CD14-positive monocyte (primary cell): Measurements from ENCODE around the gene ACAP3. TPM values are rescaled to one million over a fixed set of nuclear protein-coding genes. Genes with fewer than 3 reads are reported as not detected.

Source experiments
- DNase-seq, 3 donors: peaks; one replicate each; pipeline ENCODE4 v3.0.0-alpha.2; 2011 to 2022
- H2AFZ ChIP-seq: 2 replicates; pipeline ENCODE4 v1.6.0; 2012; ENCODE audit warnings: mild to moderate bottlenecking, low read depth, low read length, inconsistent platforms; ENCODE audit not compliant: insufficient read depth, poor library complexity, severe bottlenecking
- H3K27ac ChIP-seq, 2 donors: 1 replicate in 1 of 2; 2 replicates in 1 of 2; pipeline ENCODE4 v1.5.1; 2012 to 2013; ENCODE audit warnings: low read length in 2 of 2, control low read depth in 1 of 2, inconsistent platforms in 1 of 2, low read depth in 1 of 2, mild to moderate bottlenecking in 1 of 2
- H3K27me3 ChIP-seq, 2 donors: one replicate each; pipeline versions ENCODE4 v1.6.0 to v1.6.1; 2011 to 2013; ENCODE audit warnings: low read length in 2 of 2; ENCODE audit not compliant: control insufficient read depth in 2 of 2, insufficient read depth in 2 of 2
- H3K36me3 ChIP-seq, 2 donors: replicated peaks in 1 of 2; 1 replicate in 1 of 2; 2 replicates in 1 of 2; pipeline versions ENCODE4 v1.5.1 to v1.6.1; 2012 to 2013; ENCODE audit warnings: low read length in 2 of 2, control low read depth in 1 of 2, inconsistent platforms in 1 of 2, mild to moderate bottlenecking in 1 of 2; ENCODE audit not compliant: insufficient read depth in 2 of 2, control insufficient read depth in 1 of 2
- H3K4me1 ChIP-seq, 2 donors: 1 replicate in 1 of 2; 2 replicates in 1 of 2; pipeline versions ENCODE4 v1.5.1 to v1.6.1; 2012 to 2013; ENCODE audit warnings: low read length in 2 of 2, control low read depth in 1 of 2, inconsistent platforms in 1 of 2, mild to moderate bottlenecking in 1 of 2, moderate library complexity in 1 of 2; ENCODE audit not compliant: insufficient read depth in 2 of 2, control insufficient read depth in 1 of 2
- H3K4me2 ChIP-seq: replicated peaks from 2 replicates; pipeline ENCODE3; 2012; ENCODE audit warnings: low read length, moderate library complexity, mild to moderate bottlenecking; ENCODE audit not compliant: poor library complexity, severe bottlenecking; ENCODE audit errors: extremely low read depth
- H3K4me3 ChIP-seq, 3 experiments: fragments of 200-600 bp in 1 of 3; sonication (generic) in 1 of 3; replicated peaks in 1 of 3; 1 replicate in 2 of 3; 2 replicates in 1 of 3; pipeline ENCODE4 v1.5.1; 2011 to 2013; ENCODE audit warnings: low read length in 3 of 3, mild to moderate bottlenecking in 3 of 3, control low read depth in 2 of 3, low read depth in 2 of 3, inconsistent platforms in 1 of 3, moderate library complexity in 1 of 3
- H3K79me2 ChIP-seq: 2 replicates; pipeline ENCODE4 v1.6.0; 2012; ENCODE audit warnings: mild to moderate bottlenecking, control low read depth, inconsistent platforms, low read length, moderate library complexity; ENCODE audit not compliant: insufficient read depth
- H3K9ac ChIP-seq: 2 replicates; pipeline ENCODE4 v1.6.0; 2017; ENCODE audit warnings: low read length, mild to moderate bottlenecking; ENCODE audit not compliant: insufficient read depth, poor library complexity, severe bottlenecking
- H3K9me3 ChIP-seq, 2 donors: replicated peaks in 1 of 2; 1 replicate in 1 of 2; 2 replicates in 1 of 2; pipeline versions ENCODE4 v1.5.1 to v1.6.1; 2012 to 2013; ENCODE audit warnings: low read length in 2 of 2, control low read depth in 1 of 2; ENCODE audit not compliant: control insufficient read depth in 1 of 2, insufficient read depth in 1 of 2
- H4K20me1 ChIP-seq: 2 replicates; pipeline ENCODE4 v1.6.0; 2012; ENCODE audit warnings: mild to moderate bottlenecking, low read length, control low read depth, moderate library complexity; ENCODE audit not compliant: insufficient read depth
- H3K27ac Mint-ChIP-seq, 7 donors: one replicate each; pipeline ENCODE4 v1.8.0; 2020; ENCODE audit warnings: mild to moderate bottlenecking in 7 of 7, mixed read lengths in 7 of 7, moderate library complexity in 6 of 7, inconsistent platforms in 2 of 7
- H3K27me3 Mint-ChIP-seq, 3 donors: one replicate each; pipeline ENCODE4 v1.8.0; 2021 to 2022; ENCODE audit warnings: low read depth in 3 of 3, mild to moderate bottlenecking in 3 of 3, mixed read lengths in 3 of 3, moderate library complexity in 3 of 3, inconsistent platforms in 1 of 3
- H3K36me3 Mint-ChIP-seq, 2 donors: one replicate each; pipeline ENCODE4 v1.8.0; 2020; ENCODE audit warnings: mixed read lengths in 2 of 2, inconsistent platforms in 1 of 2, mild to moderate bottlenecking in 1 of 2
- H3K4me1 Mint-ChIP-seq: one replicate; pipeline ENCODE4 v1.8.0; 2020; ENCODE audit warnings: mild to moderate bottlenecking, mixed read lengths
- H3K4me3 Mint-ChIP-seq, 2 donors: one replicate each; pipeline ENCODE4 v1.8.0; 2020; ENCODE audit warnings: mild to moderate bottlenecking in 2 of 2, mixed read lengths in 2 of 2, moderate library complexity in 1 of 2
- H3K9me3 Mint-ChIP-seq, 7 donors: one replicate each; pipeline ENCODE4 v1.8.0; 2020 to 2022; ENCODE audit warnings: mixed read lengths in 7 of 7, mild to moderate bottlenecking in 6 of 7, moderate library complexity in 6 of 7, inconsistent platforms in 2 of 7
- CTCF ChIP-seq: fragments of 200-600 bp; IDR thresholded peaks from one replicate; pipeline ENCODE4 v1.8.0; 2022; ENCODE audit warnings: antibody characterized with exemption, mild to moderate bottlenecking
- WGBS: methylation state at CpG from one replicate; pipeline ENCODE4 v1.1.5; 2013; ENCODE audit warnings: missing lambda C conversion rate; ENCODE audit not compliant: insufficient coverage; 5-methylcytosine and 5-hydroxymethylcytosine counted together
- intact Hi-C, 2 donors: fragments of 100-400 bp; cut with micrococcal nuclease; formaldehyde crosslinking; loops; one replicate each; pipeline versions ENCODE4 v1.15.0 to v1.15.1; 2023
- polyA plus RNA-seq, 3 donors: library from polyadenylated mRNA; depleted of rRNA in 1 of 3; unstranded in 2 of 3; stranded (reverse) in 1 of 3; fragments of 300-500 nt in 2 of 3; fragments of >200 nt in 1 of 3; fragmentation: Illumina TruSeq in 2 of 3; gene quantifications; 1 replicate in 2 of 3; 2 replicates in 1 of 3; pipeline ENCODE4 v1.2.3, GENCODE V29; 2012 to 2021
- small RNA-seq: library from RNA; depleted of rRNA; stranded (forward); fragments of <200 nt; gene quantifications from one replicate; pipeline ENCODE3, GENCODE V24; 2012; ENCODE audit warnings: low read depth; ENCODE audit not compliant: insufficient read length

The ACAP3 gene
- polyA plus RNA-seq, 3 donors, result 3.5 to 132 (median 4.0) TPM

DNA sequence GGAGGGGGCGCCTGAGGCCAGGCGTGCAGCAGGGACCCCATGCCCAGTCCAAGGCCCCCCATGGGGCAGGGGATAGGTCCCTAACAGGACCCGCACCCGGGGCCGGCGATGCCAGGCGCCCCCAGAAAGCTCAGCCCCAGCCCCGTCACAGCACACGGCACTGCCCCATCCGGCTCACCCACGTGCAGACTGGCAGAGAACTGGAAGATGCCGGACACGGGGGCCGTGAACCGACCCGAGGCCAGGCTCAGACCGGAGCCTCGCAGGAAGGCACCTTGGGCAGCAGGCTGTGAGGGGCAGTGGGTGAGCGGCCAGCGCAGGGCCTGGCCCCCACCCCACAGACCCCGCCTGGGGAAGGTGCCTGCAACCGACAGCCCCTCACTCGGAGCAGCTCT, 64.5 kb downstream of the ACAP3 start:
- Histone ChIP-seq H3K4me1 (no peaks in the 10 kb centered on the region), H3K4me3 (no peak overlapping the region), H4K20me1 (peaks cover 7% of the 10 kb centered on the region), H3K9me3 (no peaks in the 10 kb centered on the region), H3K79me2 (no peaks in the 10 kb centered on the region), H2AFZ (no peak overlapping the region), H3K36me3 (no peaks in the 10 kb centered on the region), H3K27ac (no peak overlapping the region), H3K9ac (no peak overlapping the region), H3K27me3 (peaks cover 0 to 23% of the 10 kb centered on the region in 2 donors), H3K4me2 (no peak overlapping the region)
- H3K4me1 Mint-ChIP-seq, result no peaks in the 10 kb centered on the region
- no peak for DNase-seq
- intact Hi-C loops, result no loop called here
- H3K27me3 Mint-ChIP-seq, result peaks cover 17 to 50% (median 17%) of the 10 kb centered on the region in 3 donors
- H3K9me3 Mint-ChIP-seq, result peaks cover 0 to 2% (median 0%) of the 10 kb centered on the region in 7 donors
- no peak overlapping the region for H3K27ac Mint-ChIP-seq
- no peaks in the 10 kb centered on the region for H3K36me3 Mint-ChIP-seq
- H3K4me3 Mint-ChIP-seq, result no peak overlapping the region
- no peak for TF ChIP-seq CTCF
- 91% methylated on average over 22 of the region's 23 CpGs for WGBS

DNA sequence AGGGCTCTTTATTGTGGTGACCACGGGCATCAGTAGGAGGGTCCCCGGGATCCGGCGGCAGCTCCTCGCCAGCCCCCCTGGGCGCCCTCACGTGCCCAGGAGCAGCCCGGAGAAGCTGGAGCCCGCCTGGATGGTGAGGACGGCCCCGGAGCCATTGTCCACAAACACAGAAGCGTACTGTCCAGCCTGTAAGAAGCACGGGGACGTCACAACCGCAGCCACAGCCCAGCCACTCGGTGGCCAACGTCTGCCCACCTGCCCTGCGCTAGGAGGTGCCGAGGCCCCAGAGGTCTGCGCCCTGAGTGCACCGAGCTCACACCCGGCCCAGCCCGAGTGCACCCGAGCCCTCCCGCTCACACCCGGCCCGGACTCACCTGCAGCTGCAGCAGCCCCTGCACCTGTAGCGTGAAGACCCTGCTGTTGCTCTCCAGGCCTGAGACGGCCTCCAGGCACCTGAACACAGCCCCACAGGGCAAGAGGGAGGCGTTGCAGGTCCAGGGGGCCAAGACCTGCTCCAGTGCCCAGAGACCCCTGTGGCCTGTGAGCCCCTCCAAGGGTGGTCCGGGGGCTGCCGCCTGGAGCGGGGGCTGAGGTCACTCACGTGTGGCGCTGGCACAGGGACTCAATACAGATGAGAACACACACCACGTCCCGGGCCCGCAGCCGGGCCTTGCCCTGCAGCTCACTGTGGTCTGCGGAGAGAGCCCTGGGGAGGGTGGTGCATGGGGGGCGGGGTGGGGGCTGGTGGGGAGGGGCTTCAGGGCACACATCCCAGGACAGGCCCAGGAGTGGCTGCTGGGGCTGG, 65.1 kb downstream of the ACAP3 start:
- DNase-seq, result no peak
- intact Hi-C loops, result no loop called here
- no peaks in the 10 kb centered on the region for H3K4me1 ChIP-seq
- Mint-ChIP-seq H3K4me1 (no peaks in the 10 kb centered on the region), H3K36me3 (no peaks in the 10 kb centered on the region), H3K9me3 (peaks cover 0 to 2% (median 0%) of the 10 kb centered on the region in 7 donors), H3K27ac (no peak overlapping the region), H3K4me3 (no peak overlapping the region), H3K27me3 (peaks cover 11 to 49% (median 16%) of the 10 kb centered on the region in 3 donors)
- H3K36me3 ChIP-seq, result no peaks in the 10 kb centered on the region
- H3K4me3 ChIP-seq, result no peak overlapping the region
- H3K9me3 ChIP-seq, result no peaks in the 10 kb centered on the region
- no peak overlapping the region for H2AFZ ChIP-seq
- H3K9ac ChIP-seq, result no peak overlapping the region
- H3K79me2 ChIP-seq, result no peaks in the 10 kb centered on the region
- no peak for TF ChIP-seq CTCF
- no peak overlapping the region for H3K27ac ChIP-seq
- WGBS, result 95% methylated on average over 35 of the region's 41 CpGs
- peaks cover 3% of the 10 kb centered on the region for H4K20me1 ChIP-seq
- H3K27me3 ChIP-seq, result peaks cover 0 to 22% of the 10 kb centered on the region in 2 donors
- H3K4me2 ChIP-seq, result no peak overlapping the region

Small RNA genes lying within 50 kb of the gene (small RNA-seq; reads per million reads assigned to genes)
- gene MIR6726, result not detected

Other genes with a start within 250 kb of the ACAP3 start
- gene RNF223, start 233.6 kb downstream of the ACAP3 start, polyA plus RNA-seq, result not detected
- 10 to 100 TPM in 1 of 3 donors, 1 to 10 TPM in 2; 3.0 to 18.8 (median 3.3) TPM for gene C1orf159, start 191.8 kb downstream of the ACAP3 start, polyA plus RNA-seq
- under 1 TPM in 1 of 3 donors, not detected in 2; 0.06 TPM for gene TTLL10, start 134.1 kb downstream of the ACAP3 start, polyA plus RNA-seq
- gene TNFRSF18, start 101.3 kb downstream of the ACAP3 start, polyA plus RNA-seq, result not detected
- under 1 TPM in 1 of 3 donors, not detected in 2; 0.05 TPM for gene TNFRSF4, start 93.8 kb downstream of the ACAP3 start, polyA plus RNA-seq
- 10 to 100 TPM; 81.7 to 98.9 (median 89.0) TPM for gene SDF4, start 75.9 kb downstream of the ACAP3 start, polyA plus RNA-seq
- 1 to 10 TPM; 1.9 to 8.8 (median 7.2) TPM for gene B3GALT6, start 75.7 kb downstream of the ACAP3 start, polyA plus RNA-seq
- 1 to 10 TPM in 1 of 3 donors, not detected in 2; 1.1 TPM for gene C1QTNF12, start 61.2 kb downstream of the ACAP3 start, polyA plus RNA-seq
- 10 to 100 TPM; 36.5 to 83.2 (median 72.1) TPM for gene UBE2J2, start 34.1 kb downstream of the ACAP3 start, polyA plus RNA-seq
- gene SCNN1D, start 27.5 kb downstream of the ACAP3 start, polyA plus RNA-seq, result 1 to 10 TPM in 1 of 3 donors, not detected in 2; 6.0 TPM
- gene PUSL1, start 667 bp upstream of the ACAP3 start, polyA plus RNA-seq, result 10 to 100 TPM; 13.8 to 27.4 (median 14.8) TPM
- 100 to 1,000 TPM in 1 of 3 donors, 10 to 100 TPM in 2; 46.2 to 154 (median 49.6) TPM for gene INTS11, start 16.7 kb upstream of the ACAP3 start, polyA plus RNA-seq
- gene CPTP, start 16.9 kb upstream of the ACAP3 start, polyA plus RNA-seq, result 1 to 10 TPM; 6.4 to 7.7 (median 7.4) TPM
- under 1 TPM in 1 of 3 donors, not detected in 2; 0.45 TPM for gene TAS1R3, start 23.4 kb upstream of the ACAP3 start, polyA plus RNA-seq
- gene DVL1, start 41.5 kb upstream of the ACAP3 start, polyA plus RNA-seq, result 10 to 100 TPM in 1 of 3 donors, under 1 TPM in 2; 0.41 to 29.8 (median 0.55) TPM
- gene MXRA8, start 50.6 kb upstream of the ACAP3 start, polyA plus RNA-seq, result not detected
- gene AURKAIP1, start 67.3 kb upstream of the ACAP3 start, polyA plus RNA-seq, result 100 to 1,000 TPM in 2 of 3 donors, 10 to 100 TPM in 1; 59.1 to 160 (median 134) TPM
- 100 to 1,000 TPM in 1 of 3 donors, 10 to 100 TPM in 1, 1 to 10 TPM in 1; 8.6 to 178 (median 10.4) TPM for gene CCNL2, start 91.4 kb upstream of the ACAP3 start, polyA plus RNA-seq
- 100 to 1,000 TPM in 2 of 3 donors, 10 to 100 TPM in 1; 84.3 to 186 (median 156) TPM for gene MRPL20, start 99.4 kb upstream of the ACAP3 start, polyA plus RNA-seq
- under 1 TPM in 1 of 3 donors, not detected in 2; 0.04 TPM for gene ANKRD65, start 113.3 kb upstream of the ACAP3 start, polyA plus RNA-seq
- gene VWA1, start 127.8 kb upstream of the ACAP3 start, polyA plus RNA-seq, result not detected
- not detected for gene ATAD3C, start 141.8 kb upstream of the ACAP3 start, polyA plus RNA-seq
- gene ATAD3B, start 163.8 kb upstream of the ACAP3 start, polyA plus RNA-seq, result 10 to 100 TPM in 1 of 3 donors, 1 to 10 TPM in 2; 2.3 to 23.3 (median 2.3) TPM
- gene ATAD3A, start 204.2 kb upstream of the ACAP3 start, polyA plus RNA-seq, result 10 to 100 TPM in 1 of 3 donors, 1 to 10 TPM in 2; 4.1 to 14.0 (median 6.4) TPM
- not detected for gene TMEM240, start 232.7 kb upstream of the ACAP3 start, polyA plus RNA-seq